Panc1 (cell line): ENCODE results near the gene SLC16A8. TPM values are rescaled to one million over a fixed set of nuclear protein-coding genes. Genes with fewer than 3 reads are reported as not detected.

Experiments used
- ATAC-seq: fragments of 200-7000 bp; cut with Tn5 transposase; 2 replicates; pipeline ENCODE4 v1.9.1; 2020; ENCODE audit warnings: mild to moderate bottlenecking, moderate library complexity
- BruUV-seq: library from RNA; stranded (reverse); fragments of 400-500 nt; replicated peaks from 2 replicates; lab custom pipeline; 2021; lab: Mats Ljungman, UMichigan
- CTCF ChIA-PET: fragments of 300-600 bp; sonication (Branson Sonifier 250); formaldehyde crosslinking; loops from one replicate; lab custom pipeline; 2022; ENCODE audit warnings: antibody characterized with exemption; lab: Charles Lee
- POLR2A ChIA-PET: fragments of 300-600 bp; sonication (Branson Sonifier 250); formaldehyde crosslinking; loops from one replicate; lab custom pipeline; 2022; ENCODE audit warnings: antibody characterized with exemption; lab: Charles Lee
- DNase-seq: peaks from one replicate; pipeline ENCODE4 v3.0.0-alpha.2; 2010; ENCODE audit warnings: low read depth, low spot score
- H3K27ac ChIP-seq: 2 replicates; pipeline ENCODE4 v1.5.1; 2011; ENCODE audit warnings: mild to moderate bottlenecking, low read length, inconsistent platforms
- H3K27me3 ChIP-seq: fragments of 200-500 bp; sonication (Bioruptor generic); 2 replicates; pipeline ENCODE4 v1.6.0; 2014; ENCODE audit warnings: low read length, inconsistent platforms; ENCODE audit not compliant: control insufficient read depth, insufficient read depth
- H3K36me3 ChIP-seq: fragments of 200-500 bp; sonication (Bioruptor generic); 2 replicates; pipeline ENCODE4 v1.5.1; 2014; ENCODE audit warnings: inconsistent platforms, mild to moderate bottlenecking, low read length, moderate library complexity; ENCODE audit not compliant: control insufficient read depth, insufficient read depth
- H3K4me1 ChIP-seq: 2 replicates; pipeline ENCODE4 v1.5.1; 2011; ENCODE audit warnings: inconsistent platforms, mild to moderate bottlenecking, low read length, moderate library complexity; ENCODE audit not compliant: control insufficient read depth, insufficient read depth
- H3K4me3 ChIP-seq, 2 experiments: 2 replicates each; pipeline ENCODE4 v1.5.1; 2011 to 2012; ENCODE audit warnings: low read depth in 2 of 2, low read length in 2 of 2, mild to moderate bottlenecking in 2 of 2, inconsistent platforms in 1 of 2, moderate library complexity in 1 of 2
- H3K9me3 ChIP-seq: fragments of 200-500 bp; sonication (Bioruptor generic); 2 replicates; pipeline ENCODE4 v1.5.1; 2014; ENCODE audit warnings: low read depth, mild to moderate bottlenecking, inconsistent platforms, low read length, moderate library complexity; ENCODE audit not compliant: control insufficient read depth, insufficient read depth
- POLR2AphosphoS5 ChIP-seq: IDR thresholded peaks from 2 replicates; pipeline ENCODE4 v1.6.1; 2012; ENCODE audit warnings: mild to moderate bottlenecking, low read depth, low read length, moderate library complexity
- SIN3A ChIP-seq: IDR thresholded peaks from 2 replicates; pipeline ENCODE4 v1.6.1; 2012; ENCODE audit warnings: low read depth, mild to moderate bottlenecking, low read length, moderate library complexity, borderline replicate concordance; ENCODE audit not compliant: insufficient read depth
- TCF7L2 ChIP-seq: IDR thresholded peaks from 2 replicates; pipeline ENCODE4 v1.6.1; 2011; ENCODE audit warnings: mild to moderate bottlenecking, low read depth, low read length, inconsistent platforms
- in situ Hi-C: cut with HindIII; loops from 2 replicates; pipeline ENCODE4 v1.10.0; 2016; ENCODE audit warnings: low sequenced_read_pairs, low pct_unique_long_range_greater_than_20kb
- intact Hi-C: fragments of 100-400 bp; cut with micrococcal nuclease; formaldehyde crosslinking; loops from one replicate; pipeline ENCODE4 v1.10.0; 2022; ENCODE audit not compliant: unreplicated experiment
- total RNA-seq: library from RNA; stranded (reverse); gene quantifications from one replicate; pipeline ENCODE4 v1.2.1, GENCODE V29; 2021; ENCODE audit not compliant: unreplicated experiment
- TF ChIP-seq, protein P1 (sequence below): fragments of 450-650 bp; IDR thresholded peaks from 2 replicates; pipeline ENCODE4 v1.5.1; 2017; ENCODE audit warnings: mild to moderate bottlenecking
- TF ChIP-seq, protein P2 (sequence below), 2 experiments: IDR thresholded peaks; 2 replicates each; pipeline ENCODE4 v1.6.1; 2011 to 2012; ENCODE audit warnings: low read depth in 2 of 2, control low read depth in 1 of 2, low read length in 1 of 2, mild to moderate bottlenecking in 1 of 2, moderate library complexity in 1 of 2; ENCODE audit not compliant: insufficient read depth in 1 of 2

The SLC16A8 gene
- total RNA-seq, 1 experiment from 2014 or later, result not detected

DNA sequence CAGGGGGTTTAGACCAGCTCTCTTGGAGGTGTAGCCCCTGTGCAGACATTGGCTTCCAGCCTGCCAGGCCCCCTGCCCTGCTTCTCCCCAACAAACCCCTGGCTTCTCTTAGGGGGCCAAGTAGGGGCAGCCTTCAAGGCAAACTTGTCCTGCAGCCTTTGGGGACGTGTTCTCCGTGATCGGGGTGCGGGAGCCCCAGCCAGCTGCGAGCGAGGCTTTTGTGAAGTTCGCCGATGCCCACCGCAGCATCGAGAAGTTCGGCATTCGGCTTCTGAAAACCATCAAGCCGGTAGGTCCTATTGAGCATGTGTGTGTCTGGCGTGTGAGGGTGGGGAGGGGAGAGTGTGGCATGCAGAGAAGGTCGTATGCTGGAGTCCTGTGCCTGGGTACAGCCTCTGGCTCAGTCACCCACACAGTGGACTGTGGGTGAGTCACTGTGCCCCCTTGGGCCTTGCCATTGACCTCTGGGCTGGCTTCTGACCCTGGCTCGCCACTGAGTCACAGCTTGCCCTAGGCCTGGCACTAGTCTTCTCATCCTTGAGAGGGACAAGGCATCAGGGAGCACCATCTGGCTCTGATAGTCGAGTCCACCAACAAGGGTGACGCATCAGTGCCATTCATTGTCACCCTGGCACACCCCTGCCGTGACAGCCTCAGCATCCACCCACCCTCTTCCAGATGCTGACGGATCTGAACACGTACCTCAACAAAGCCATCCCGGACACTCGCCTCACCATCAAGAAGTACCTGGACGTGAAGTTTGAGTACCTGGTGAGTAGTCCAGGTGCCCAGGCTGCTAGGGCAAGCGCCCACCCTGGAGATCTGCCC is 11.4 kb downstream of the SLC16A8 start:
- no peak for TF ChIP-seq POLR2AphosphoS5
- no peak for TF ChIP-seq SIN3A
- TF ChIP-seq, protein P1, sequence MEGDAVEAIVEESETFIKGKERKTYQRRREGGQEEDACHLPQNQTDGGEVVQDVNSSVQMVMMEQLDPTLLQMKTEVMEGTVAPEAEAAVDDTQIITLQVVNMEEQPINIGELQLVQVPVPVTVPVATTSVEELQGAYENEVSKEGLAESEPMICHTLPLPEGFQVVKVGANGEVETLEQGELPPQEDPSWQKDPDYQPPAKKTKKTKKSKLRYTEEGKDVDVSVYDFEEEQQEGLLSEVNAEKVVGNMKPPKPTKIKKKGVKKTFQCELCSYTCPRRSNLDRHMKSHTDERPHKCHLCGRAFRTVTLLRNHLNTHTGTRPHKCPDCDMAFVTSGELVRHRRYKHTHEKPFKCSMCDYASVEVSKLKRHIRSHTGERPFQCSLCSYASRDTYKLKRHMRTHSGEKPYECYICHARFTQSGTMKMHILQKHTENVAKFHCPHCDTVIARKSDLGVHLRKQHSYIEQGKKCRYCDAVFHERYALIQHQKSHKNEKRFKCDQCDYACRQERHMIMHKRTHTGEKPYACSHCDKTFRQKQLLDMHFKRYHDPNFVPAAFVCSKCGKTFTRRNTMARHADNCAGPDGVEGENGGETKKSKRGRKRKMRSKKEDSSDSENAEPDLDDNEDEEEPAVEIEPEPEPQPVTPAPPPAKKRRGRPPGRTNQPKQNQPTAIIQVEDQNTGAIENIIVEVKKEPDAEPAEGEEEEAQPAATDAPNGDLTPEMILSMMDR, result no peak
- TF ChIP-seq TCF7L2, result no peak
- no peaks in the 10 kb centered on the region for H3K36me3 ChIP-seq
- H3K9me3 ChIP-seq, result no peaks in the 10 kb centered on the region
- H3K27ac ChIP-seq, result no peak overlapping the region
- in situ Hi-C loops (no loop called here), intact Hi-C loops (no loop called here)
- H3K4me1 ChIP-seq, result no peaks in the 10 kb centered on the region
- ATAC-seq (no peak), DNase-seq (no peak)
- no peak overlapping the region for H3K4me3 ChIP-seq
- ChIA-PET POLR2A (no interaction called here), CTCF (interaction anchor here (0.7 to 0.8 kb wide), 2 partner anchors 20 to 42 kb away, joined by 3 to 4 read pairs; no protein-coding TSS in a partner anchor)
- BruUV-seq, result no TSS peak
- H3K27me3 ChIP-seq, result no peaks in the 10 kb centered on the region

DNA sequence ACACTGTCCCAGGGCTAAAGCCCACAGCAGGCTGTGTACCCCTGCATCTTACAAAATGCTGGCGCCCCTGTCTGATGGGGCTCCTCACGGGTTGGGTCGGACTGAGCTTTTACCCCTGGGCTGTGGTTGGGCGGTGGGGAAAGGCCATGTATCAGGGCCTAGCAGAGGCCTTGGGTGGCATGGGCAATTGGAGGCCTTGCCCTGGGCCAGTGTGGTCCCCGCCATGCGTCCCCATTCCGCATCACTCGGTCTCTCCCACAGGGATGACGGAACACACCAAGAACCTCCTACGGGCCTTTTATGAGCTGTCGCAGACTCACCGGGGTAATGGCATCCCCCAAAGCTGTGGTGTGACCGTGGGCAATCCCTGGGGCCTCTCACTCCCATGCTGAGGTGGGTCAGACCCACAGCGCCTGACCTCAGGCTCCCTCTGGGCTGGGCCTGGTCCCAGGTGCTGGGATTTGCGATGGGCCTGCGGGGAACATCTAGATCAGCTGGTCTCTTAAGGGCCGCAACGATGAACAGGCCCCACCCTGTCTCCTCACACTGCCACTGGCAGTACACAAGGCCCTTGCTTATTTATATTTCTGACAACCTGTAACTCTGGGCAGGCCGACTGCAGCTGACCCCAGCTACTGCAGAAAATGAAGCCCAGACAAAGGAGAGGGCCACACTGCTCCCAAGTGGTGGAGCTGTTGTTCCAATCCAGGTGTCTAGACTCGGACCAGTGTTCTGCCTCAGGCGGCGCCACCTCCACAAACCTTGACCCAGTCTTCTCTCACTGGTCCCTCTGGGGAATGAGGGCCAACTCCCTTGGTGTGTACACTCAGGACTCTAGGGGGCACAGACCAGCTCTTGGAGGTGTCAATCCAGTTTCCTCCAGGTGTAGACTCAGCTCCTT is 12.3 kb downstream of the SLC16A8 start:
- Histone ChIP-seq H3K4me1 (no peaks in the 10 kb centered on the region), H3K9me3 (no peaks in the 10 kb centered on the region), H3K27ac (no peak overlapping the region), H3K4me3 (no peak overlapping the region), H3K27me3 (no peaks in the 10 kb centered on the region), H3K36me3 (no peaks in the 10 kb centered on the region)
- TF ChIP-seq, protein P2, sequence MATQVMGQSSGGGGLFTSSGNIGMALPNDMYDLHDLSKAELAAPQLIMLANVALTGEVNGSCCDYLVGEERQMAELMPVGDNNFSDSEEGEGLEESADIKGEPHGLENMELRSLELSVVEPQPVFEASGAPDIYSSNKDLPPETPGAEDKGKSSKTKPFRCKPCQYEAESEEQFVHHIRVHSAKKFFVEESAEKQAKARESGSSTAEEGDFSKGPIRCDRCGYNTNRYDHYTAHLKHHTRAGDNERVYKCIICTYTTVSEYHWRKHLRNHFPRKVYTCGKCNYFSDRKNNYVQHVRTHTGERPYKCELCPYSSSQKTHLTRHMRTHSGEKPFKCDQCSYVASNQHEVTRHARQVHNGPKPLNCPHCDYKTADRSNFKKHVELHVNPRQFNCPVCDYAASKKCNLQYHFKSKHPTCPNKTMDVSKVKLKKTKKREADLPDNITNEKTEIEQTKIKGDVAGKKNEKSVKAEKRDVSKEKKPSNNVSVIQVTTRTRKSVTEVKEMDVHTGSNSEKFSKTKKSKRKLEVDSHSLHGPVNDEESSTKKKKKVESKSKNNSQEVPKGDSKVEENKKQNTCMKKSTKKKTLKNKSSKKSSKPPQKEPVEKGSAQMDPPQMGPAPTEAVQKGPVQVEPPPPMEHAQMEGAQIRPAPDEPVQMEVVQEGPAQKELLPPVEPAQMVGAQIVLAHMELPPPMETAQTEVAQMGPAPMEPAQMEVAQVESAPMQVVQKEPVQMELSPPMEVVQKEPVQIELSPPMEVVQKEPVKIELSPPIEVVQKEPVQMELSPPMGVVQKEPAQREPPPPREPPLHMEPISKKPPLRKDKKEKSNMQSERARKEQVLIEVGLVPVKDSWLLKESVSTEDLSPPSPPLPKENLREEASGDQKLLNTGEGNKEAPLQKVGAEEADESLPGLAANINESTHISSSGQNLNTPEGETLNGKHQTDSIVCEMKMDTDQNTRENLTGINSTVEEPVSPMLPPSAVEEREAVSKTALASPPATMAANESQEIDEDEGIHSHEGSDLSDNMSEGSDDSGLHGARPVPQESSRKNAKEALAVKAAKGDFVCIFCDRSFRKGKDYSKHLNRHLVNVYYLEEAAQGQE (IDR thresholded peaks at IDR 0.05; ENCODE audit: insufficient read depth in 1 of 2, low read depth in 2 of 2, low read length in 1 of 2), result no peak
- TF ChIP-seq, protein P1, result no peak; the same call in 1 of the 2 replicates
- TF ChIP-seq POLR2AphosphoS5 (no peak), TCF7L2 (no peak), SIN3A (no peak)
- no peak for ATAC-seq
- DNase-seq, result no peak
- intact Hi-C loops, result no loop called here
- in situ Hi-C loops, result no loop called here
- BruUV-seq, result no TSS peak
- CTCF ChIA-PET, result interaction anchor here (0.7 to 0.8 kb wide), 2 partner anchors 20 to 42 kb away, joined by 3 to 4 read pairs; no protein-coding TSS in a partner anchor
- POLR2A ChIA-PET, result interaction anchor here (0.5 to 1.0 kb wide), 2 partner anchors 26 to 423 kb away, joined by 3 to 4 read pairs; no protein-coding TSS in a partner anchor
